Lower lobe of right lung (tissue), 2 donors: Measurements from ENCODE around the gene LPGAT1. TPM values are rescaled to one million over a fixed set of nuclear protein-coding genes. Genes with fewer than 3 reads are reported as not detected.

Source experiments
- ATAC-seq, 2 donors: fragments of 200-7000 bp; cut with Tn5 transposase; one replicate each; pipeline ENCODE4 v1.9.1; 2020 to 2022; ENCODE audit warnings: mild to moderate bottlenecking in 2 of 2, moderate library complexity in 2 of 2
- DNase-seq: peaks from one replicate; pipeline ENCODE4 v3.0.0-alpha.2; 2020
- H3K27ac ChIP-seq: fragments of 200-600 bp; one replicate; pipeline ENCODE4 v1.8.0; 2022
- H3K27me3 ChIP-seq: fragments of 200-600 bp; one replicate; pipeline ENCODE4 v1.8.0; 2022; ENCODE audit warnings: low read depth
- H3K36me3 ChIP-seq: fragments of 200-600 bp; one replicate; pipeline ENCODE4 v1.8.0; 2022; ENCODE audit warnings: mild to moderate bottlenecking
- H3K4me1 ChIP-seq: fragments of 200-600 bp; one replicate; pipeline ENCODE4 v1.8.0; 2022
- H3K4me3 ChIP-seq: fragments of 200-600 bp; one replicate; pipeline ENCODE4 v1.8.0; 2022; ENCODE audit warnings: mild to moderate bottlenecking
- H3K9me3 ChIP-seq: fragments of 200-600 bp; one replicate; pipeline ENCODE4 v1.8.0; 2022
- CTCF ChIP-seq: fragments of 200-600 bp; IDR thresholded peaks from one replicate; pipeline ENCODE4 v1.8.0; 2022; ENCODE audit warnings: antibody characterized with exemption, mild to moderate bottlenecking
- intact Hi-C: fragments of 100-400 bp; cut with DNase I; formaldehyde crosslinking; loops from one replicate; pipeline ENCODE4 v1.11.0; 2022
- total RNA-seq: library from RNA; stranded (reverse); fragmentation: NEBNext Ultra II Directional; extraction: Animal tissue kit (Norgen Biotek cat#: 25700); gene quantifications from one replicate; pipeline ENCODE4 v1.2.1, GENCODE V29; 2021
- donor health status: DM: no; HTN: yes; CAD: no; lungs with severe emphysema.

Gene LPGAT1
- total RNA-seq, 1 donor from 2014 or later = 34.9 TPM

DNA sequence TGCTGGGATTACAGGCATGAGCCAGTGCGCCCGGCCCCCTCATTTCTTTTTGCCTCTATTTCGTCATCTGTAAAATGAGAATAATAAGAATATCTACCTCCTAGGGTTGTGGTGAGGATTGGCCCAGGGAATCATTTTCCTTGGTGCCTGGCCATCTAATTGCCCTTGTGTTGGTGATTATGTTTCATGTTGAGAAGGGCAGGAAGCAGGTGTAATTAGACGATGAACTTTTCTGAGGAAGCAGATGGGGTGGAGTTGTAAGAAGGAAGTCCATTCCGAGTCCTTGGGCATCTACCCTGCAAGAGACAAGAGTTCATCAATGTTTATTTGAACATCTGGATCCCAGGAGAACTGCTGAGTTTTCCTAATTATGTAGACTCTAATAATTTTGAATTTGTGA is 116.4 kb downstream of the LPGAT1 start:
- Histone ChIP-seq H3K4me3 (no peak overlapping the region), H3K27ac (no peak overlapping the region), H3K4me1 (no peaks in the 10 kb centered on the region), H3K27me3 (no peaks in the 10 kb centered on the region), H3K9me3 (no peaks in the 10 kb centered on the region), H3K36me3 (no peaks in the 10 kb centered on the region)
- intact Hi-C loops = no loop called here
- DNase-seq (no peak), ATAC-seq (no peak)
- no peak for TF ChIP-seq CTCF

- H3K36me3 ChIP-seq = no peaks in the 10 kb centered on the region
- H3K9me3 ChIP-seq = no peaks in the 10 kb centered on the region
- ATAC-seq (no peak), DNase-seq (no peak)
- no peak for TF ChIP-seq CTCF
- no peaks in the 10 kb centered on the region for H3K27me3 ChIP-seq
- no peak overlapping the region for H3K27ac ChIP-seq
- intact Hi-C loops = no loop called here
- no peak overlapping the region for H3K4me3 ChIP-seq
- no peaks in the 10 kb centered on the region for H3K4me1 ChIP-seq
Measured at GRCh38 chr1:211713231-211713630, 117.3 kb downstream of the LPGAT1 start.

DNA sequence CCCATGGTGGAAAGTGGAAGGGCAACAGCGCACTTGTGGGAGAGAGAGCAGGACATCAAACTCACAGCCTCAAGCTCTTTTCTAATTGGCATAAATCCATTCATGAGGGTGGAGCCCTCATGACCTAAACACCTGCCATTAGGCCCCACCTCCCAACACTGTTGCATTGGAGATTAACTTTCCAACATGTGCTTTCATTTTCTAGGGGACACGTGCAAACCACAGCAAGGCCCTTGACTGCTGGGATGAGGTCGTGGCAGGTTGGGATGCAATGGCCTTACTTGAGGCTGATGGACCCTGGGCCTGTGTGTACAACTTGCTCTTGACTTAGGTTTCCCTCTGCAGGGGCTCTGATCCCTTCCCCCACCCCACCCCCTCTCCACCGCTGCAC is 119.3 kb downstream of the LPGAT1 start:
- intact Hi-C loops = no loop called here
- Histone ChIP-seq H3K4me3 (no peak overlapping the region), H3K9me3 (no peaks in the 10 kb centered on the region), H3K27ac (no peak overlapping the region), H3K27me3 (no peaks in the 10 kb centered on the region), H3K36me3 (no peaks in the 10 kb centered on the region), H3K4me1 (no peaks in the 10 kb centered on the region)
- no peak for ATAC-seq
- no peak for DNase-seq
- TF ChIP-seq CTCF = no peak

GRCh38 chr1:211710566-211711314 is 119.8 kb downstream of the LPGAT1 start:
- ATAC-seq = no peak
- H3K36me3 ChIP-seq = no peaks in the 10 kb centered on the region
- intact Hi-C loops = no loop called here
- H3K9me3 ChIP-seq = no peaks in the 10 kb centered on the region
- H3K4me1 ChIP-seq = no peaks in the 10 kb centered on the region
- no peak for DNase-seq
- H3K27ac ChIP-seq = no peak overlapping the region
- TF ChIP-seq CTCF = no peak
- H3K27me3 ChIP-seq = no peaks in the 10 kb centered on the region
- H3K4me3 ChIP-seq = no peak overlapping the region

DNA sequence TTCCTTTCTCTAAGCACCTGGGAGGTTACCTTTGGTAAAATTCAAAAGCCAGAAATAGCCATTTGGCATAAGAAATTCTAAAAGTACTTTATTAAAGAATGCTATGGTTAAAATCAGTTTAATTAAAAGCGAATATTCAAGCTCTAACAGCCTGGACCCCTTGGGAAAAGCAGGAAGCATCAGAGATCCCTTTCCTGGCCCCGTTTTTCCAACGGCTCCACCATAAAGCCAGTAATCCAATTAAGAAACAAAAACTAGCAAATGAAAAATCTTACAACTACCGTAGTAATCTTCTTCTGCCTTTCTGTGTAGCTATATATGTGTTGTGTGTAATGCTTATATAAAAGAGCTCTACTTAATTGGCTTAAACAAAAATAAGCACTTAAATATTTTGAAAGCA is 121.6 kb downstream of the LPGAT1 start:
- Histone ChIP-seq H3K36me3 (no peaks in the 10 kb centered on the region), H3K27ac (no peak overlapping the region), H3K4me1 (no peaks in the 10 kb centered on the region), H3K4me3 (no peak overlapping the region), H3K27me3 (no peaks in the 10 kb centered on the region), H3K9me3 (no peaks in the 10 kb centered on the region)
- ATAC-seq (no peak), DNase-seq (no peak)
- intact Hi-C loops = no loop called here
- no peak for TF ChIP-seq CTCF
